HS-27A (cell line): ENCODE data around the gene HLX.

Experiments used
- DNase-seq: peaks from one replicate; pipeline ENCODE4 v3.0.0-alpha.2; 2012; ENCODE audit warnings: low read depth, missing footprints

HLX gene

DNA sequence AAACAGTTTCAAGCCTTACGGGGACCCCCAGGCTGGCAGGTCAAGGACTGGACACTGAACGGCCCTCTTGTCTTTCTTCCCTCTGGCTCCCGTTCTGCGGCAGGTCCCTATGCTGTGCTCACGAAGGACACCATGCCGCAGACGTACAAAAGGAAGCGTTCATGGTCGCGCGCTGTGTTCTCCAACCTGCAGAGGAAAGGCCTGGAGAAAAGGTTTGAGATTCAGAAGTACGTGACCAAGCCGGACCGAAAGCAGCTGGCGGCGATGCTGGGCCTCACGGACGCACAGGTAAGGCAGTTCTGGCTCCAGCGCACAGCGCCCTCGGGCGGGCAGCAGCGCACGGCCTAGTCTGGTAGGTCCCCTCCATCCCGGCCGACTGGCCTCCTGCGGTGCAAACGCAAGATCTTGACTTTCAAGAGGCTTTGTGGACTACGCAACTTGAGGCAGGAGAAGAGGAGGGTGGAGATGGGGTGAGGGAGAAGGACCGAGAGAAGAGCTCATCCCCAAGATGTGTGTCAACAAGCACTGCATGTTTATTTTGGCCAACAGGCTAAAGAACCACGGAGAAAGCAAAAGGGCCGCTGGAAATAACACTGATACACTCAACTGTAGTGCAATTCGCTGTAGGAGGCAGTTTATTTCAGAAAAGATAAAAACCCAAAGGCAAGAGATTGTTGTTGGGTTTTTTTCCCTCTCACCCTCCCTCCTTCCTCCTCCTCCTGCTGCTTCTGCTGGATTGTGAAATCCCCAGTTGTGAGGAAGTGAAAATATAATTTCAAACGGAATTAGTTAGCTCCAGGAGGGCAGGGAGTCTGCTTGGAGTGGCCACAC is 3.0 kb downstream of the HLX start:
- no peak for DNase-seq

DNA sequence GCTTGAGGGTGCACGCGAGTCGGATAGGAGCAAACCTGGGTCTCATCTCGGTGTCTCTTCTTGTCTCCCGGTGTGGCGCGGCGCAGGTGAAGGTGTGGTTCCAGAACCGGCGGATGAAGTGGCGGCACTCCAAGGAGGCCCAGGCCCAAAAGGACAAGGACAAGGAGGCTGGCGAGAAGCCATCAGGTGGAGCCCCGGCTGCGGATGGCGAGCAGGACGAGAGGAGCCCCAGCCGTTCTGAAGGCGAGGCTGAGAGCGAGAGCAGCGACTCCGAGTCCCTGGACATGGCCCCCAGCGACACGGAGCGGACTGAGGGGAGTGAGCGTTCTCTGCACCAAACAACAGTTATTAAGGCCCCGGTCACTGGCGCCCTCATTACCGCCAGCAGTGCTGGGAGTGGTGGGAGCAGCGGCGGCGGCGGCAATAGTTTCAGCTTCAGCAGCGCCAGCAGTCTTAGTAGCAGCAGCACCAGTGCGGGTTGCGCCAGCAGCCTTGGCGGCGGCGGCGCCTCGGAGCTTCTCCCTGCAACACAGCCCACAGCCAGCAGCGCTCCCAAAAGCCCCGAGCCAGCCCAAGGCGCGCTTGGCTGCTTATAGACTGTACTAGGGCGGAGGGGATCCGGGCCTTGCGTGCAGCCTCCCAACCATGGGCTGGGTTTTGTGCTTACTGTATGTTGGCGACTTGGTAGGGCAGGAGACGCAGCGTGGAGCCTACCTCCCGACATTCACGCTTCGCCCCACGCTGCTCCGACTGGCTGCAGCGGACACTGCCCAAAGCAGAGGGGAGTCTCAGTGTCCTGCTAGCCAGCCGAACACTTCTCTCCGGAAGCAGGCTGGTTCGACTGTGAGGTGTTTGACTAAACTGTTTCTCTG is 5.1 kb downstream of the HLX start:
- DNase-seq: no peak

DNA sequence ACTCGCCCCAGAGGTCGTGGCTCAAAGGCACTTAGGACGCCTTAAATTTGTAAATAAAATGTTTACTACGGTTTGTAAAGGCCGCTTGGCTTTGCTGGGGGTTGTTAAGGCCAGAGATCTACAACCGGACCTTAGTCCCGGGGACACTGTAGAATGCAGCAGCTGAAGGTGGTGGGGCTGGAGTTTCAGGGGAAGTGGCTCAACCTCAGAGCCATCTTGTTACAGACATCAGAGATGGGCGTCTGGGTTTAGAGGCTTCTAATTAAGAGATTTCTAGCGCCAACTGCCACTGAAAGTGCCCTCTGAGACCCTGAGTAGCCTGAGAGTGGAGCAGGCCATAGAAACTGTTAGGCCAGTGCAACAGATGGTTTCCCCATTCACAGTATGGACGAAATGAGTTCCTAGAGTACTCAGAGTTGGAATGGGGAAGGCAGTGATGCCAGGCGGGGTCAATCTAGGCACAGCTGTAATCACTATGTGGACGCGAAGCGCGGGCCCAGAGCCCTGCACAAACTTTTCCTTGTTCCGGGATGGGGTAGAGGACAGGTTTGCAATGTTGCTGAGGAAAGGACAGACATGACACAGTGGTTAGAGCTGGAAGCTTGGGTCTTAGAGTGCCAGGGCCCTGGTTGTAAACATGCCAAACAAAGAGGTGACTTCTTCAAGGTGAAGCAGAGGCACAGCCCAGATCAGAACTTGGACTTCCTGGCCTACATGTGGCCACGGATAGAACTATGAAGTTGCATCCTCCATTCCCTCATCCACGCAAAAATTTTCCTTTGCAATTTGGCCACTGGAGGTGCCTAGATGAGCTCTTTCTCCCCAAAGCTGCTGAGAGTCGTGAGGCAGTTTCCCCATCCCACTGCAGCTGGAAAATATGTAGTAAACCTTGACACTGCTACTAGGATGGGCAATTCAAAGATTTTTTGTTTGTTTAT is 6.0 kb downstream of the HLX start:
- DNase-seq: no peak

DNA sequence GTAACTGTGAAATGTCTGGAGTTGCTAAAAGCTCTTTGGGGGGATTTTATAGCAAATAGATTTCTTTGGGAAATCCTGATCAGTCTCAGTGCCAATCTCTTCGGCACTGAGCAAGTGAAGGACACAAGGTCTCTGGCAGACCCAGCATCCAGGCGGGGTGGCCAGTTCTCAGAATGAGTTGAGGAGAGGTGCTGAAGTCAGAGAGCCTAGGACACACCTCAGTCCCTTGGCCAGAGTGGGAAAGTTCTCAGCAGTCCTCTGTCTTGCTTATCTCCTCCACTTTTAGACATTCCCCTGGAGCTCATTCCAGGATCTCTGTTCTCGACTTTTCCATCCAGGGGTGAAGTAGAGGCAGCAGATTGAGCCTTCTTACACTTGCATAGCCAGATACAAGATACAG is 6.7 kb downstream of the HLX start:
- no peak for DNase-seq

DNA sequence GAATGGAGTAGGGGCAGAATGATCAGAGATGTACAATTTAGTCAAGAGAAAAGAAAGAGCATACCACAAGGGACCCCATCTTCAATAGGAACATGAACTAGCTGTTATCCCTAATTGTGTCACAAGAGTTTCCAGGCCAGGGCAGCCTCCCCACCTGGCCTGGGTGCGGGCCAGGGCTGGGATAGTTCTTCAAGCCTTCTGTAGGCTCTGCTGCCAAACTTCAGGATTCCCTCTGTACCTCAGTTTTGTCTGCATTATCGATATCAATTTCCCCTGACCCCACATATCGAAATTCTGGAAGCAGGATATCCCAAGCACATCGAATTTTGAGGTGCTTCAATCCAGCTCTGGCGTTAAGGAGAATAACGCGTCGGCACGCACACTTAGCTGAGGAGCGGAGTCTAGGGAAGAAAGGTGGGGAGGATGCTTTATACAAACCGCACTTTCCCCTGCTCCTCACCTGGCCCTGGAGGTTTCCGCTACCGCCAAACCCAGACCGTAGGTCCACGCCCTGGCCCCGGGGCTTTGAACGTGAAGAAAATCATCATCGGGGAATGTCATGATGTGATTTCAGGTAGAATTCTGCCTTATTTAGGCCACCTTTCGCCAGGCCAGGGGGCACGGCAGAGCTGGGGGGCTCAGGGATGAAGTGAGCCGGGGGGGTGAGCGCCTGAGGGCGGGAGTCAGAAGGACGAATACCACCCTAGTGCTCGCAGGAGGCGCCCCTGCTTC is 7.4 kb downstream of the HLX start:
- no peak for DNase-seq

DNA sequence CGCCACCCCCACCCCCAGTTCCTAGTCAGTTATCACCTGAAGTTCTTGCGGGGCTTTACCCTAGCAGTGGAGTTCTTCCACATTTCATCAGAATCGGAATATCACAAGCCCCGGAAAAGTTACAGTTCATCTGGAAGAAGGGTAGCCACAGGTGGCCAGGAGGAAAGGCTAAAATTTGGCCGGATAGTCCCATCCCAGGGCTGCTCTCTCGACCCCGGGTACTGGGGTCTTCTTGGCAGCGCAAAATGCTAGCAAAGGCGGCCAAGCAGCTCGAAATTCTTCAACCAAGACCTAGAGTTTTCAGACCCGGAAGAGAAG is 7.9 kb downstream of the HLX start:
- no peak for DNase-seq

DNA sequence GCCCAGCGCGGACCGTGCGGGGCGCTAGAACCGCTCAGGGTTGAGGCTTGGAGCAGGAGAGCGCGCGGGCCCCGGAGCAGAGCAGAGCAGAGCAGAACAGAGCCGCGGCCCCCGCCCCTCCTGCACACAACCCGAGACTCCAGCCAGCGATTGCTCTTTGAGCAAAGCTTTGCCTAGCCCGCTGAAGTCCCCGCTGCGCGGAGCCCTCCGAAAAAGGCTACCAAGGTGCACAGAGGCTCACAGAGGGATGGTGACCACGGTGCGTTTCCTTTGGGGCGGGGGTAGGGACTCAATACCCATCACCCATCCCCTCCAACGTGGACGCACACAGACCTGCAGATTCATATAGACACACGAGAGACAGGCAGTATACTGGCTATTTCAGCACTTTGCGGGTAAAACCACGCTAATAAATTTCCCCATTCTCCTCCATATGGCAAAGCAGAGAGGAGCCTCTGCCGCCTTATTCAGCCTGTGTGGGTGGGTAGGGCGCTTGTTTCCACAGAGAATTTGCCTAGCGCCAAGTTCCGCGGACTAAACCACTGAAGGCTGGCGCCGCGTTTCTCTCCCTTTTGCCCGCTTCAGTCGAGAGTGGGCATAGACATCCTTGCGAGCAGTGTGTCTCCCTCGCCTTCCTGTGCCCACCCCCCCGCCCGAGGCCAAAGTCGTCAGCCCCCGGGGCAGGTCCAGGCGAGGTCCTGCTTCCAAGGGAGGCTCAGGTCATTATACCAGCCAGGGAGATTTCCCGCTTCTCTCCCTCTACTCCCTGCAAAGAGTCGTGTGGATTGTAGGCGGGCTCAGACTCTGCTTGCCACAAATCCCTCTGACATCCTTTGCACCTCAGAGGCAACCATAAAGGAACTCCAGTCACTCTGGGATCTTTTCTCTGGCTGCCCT is 8.5 kb downstream of the HLX start:
- DNase-seq: no peak

DNA sequence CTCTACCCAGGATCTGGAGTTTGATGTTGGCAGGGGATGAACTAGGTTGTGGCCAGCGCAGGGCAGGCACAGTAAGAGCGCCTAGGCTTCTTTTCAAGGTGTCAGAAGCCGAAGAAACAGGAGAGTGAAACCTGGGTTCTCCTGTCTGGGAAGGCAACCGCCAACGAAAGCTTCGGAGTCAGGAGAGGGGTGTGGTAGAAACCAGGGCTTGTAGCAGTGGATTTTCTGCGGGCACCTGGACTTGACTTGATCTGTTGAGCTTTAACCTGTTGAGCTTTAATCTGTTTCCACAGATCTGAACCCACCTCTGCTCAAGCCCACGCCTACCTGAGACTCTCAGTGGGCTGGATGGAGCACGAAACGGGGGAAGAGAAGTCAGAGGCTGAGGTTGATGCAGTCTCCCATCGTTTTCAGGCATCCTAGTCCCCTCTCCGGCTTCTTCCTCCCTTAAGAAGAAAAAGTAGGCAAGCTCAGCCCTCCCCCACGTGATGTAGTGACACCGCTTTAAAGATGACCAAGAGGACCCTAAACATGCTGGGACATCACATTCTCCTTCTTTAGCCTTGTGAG is 9.3 kb downstream of the HLX start:
- no peak for DNase-seq

DNA sequence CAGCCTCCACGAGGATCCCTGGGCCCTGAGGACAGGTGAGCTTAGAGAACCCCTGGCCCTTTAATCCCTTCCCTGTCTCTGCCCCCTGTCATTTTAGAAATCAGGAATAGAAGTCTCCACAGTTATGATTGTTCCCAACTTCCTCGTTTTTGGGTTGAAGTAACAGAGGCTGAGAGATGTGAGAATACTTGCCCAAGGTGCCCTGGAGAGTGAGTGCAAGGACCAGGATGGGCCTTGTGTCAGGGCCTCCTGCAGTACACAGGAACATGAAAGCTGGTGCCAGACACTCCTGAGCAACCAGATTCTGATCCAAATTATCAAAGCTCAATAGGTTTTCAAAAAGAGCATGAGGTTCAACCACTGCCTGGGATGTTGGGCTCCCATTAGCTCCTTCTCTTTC is 10.1 kb downstream of the HLX start:
- DNase-seq: no peak

DNA sequence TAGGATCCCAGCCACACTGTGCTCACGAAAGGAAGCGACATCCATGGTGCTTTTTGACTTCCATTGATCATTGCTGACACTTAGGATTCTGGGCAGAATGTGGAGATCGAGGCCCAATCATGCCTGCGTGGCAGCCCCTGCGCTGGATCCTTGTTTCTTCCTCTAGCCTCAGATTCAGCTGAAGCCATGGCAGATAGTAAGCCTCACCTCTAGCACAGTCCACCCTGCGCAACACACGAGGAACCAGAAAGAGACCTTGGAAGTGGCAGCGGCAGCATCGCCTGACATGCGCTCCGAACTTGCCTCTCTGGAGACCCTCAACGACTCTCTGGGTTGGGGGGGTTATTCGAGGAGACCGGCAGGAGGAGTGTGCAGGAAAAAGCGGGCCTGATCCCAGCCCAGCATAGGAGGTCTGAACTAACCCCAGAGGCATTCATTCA is 10.6 kb downstream of the HLX start:
- DNase-seq: no peak

DNA sequence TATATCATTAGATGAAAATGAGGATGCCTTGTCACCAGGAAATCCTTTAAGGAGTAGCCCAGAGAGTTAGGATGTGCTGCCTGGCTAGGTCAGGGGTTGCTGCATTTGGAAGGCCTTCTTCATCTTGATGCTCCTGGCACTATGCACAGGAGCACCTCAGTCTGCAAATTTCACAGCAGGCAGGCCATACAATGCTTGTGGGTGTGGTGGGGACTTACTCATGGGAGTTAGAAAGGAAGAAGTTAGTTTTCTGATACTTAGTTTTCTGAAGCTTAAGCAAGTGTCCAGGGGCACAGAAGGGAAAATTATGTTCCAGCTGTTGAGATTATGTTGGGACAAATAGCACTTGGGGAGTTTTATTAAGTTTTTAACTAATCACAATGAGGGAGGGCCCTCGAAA is 11.4 kb downstream of the HLX start:
- no peak for DNase-seq

DNA sequence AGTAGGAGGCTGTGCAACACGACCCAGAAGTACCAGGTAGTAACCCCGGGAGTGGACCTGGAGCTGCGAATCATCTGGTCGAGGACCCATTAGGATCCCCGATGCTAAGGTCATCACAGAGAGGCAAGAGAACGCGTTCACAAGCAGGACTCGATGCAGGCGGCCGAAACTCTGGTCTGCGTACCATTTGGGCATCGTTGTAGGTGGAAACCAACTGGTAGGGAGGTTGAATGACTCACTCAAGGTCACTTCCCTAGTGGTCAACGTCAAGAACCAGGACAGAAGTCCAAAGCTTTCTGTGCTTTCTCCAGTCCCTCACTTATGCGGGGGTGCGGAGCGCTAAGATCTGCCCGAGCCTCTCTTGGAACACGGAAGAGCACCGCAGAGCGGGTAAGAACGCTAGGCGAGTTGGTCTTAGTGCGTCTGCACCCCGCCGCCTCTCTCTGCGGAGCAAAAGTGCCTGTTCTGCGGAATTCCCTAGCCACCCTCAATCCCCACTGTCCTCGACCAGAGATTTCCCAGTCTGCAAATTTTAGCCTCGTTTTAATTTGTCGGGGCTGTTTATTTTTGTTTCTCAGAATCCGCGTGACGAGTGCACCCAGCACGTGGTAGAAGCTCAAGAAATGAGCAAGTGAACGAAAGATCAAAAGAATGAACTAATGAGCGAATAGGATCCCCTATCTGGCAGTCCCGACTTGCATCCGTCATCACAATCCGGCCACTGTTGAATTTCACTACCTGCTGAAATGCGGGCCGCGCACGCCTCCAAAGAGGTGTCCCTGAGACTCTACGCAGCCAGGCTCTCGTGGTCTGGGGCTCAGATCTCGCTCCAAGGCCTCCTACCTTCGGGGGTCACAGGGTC is 12.2 kb downstream of the HLX start:
- no peak for DNase-seq

DNA sequence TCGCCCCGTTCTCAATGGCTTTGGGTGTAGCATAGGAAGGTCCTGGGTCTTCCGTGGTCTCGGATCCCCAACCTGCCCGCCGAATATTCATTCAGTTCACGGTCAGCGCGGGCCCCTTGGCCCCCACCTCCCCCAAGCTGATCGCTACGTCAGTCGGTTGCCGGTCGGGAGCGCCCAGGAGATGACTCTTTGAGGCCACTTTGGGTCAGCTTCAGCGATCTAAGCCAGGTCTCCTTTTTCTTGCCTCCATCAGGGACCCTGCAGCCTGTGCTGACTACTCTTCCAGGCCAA is 12.8 kb downstream of the HLX start:
- no peak for DNase-seq

DNA sequence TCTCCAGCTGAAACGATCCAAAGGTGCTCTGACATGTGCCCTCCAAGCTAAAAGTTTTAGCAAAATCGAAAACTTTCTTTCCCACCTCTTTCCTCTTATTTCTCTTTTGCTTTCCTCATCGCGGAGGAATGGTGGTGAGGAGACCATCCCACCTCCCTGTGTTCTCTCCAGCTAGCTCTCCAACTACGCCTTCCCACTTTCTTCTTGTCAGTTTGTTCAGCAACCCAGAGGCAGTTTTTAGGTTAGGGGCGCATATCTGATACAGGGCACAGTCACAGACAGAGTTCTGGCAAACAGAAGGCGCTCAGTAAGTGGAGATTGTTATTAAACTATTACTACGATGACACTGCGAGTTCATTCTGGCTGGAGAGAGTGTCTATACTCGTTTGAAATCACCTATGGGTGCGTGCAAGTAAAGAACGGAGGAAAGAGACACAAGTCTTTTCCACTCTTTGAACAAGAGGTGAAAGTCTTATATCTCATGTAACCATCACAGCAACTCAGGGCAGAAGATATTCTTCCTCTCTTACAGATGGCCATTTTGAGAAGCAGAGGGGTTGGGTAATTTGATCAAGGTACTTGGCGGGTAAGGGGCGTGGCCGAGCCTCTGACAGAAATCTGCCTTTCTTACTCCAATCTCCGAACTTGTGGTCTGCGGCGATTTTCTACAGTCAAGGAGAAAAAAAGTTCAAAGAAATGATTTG is 13.9 kb downstream of the HLX start:
- no peak for DNase-seq

DNA sequence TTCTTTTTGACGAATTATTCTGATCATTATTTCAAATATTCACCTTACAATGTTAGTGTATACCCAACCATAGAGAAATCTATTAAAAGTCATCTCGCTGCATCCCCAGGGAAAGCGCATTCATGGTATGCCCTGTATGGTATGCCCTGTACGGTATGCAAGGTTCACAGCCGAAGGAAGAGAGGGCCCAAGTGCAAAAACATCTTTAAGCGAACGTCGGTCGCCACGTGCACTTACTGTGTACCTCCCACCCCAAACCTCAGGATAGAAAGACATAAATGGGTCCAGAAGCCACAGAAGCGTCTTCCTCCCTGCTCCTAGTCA is 14.4 kb downstream of the HLX start:
- DNase-seq: no peak

DNA sequence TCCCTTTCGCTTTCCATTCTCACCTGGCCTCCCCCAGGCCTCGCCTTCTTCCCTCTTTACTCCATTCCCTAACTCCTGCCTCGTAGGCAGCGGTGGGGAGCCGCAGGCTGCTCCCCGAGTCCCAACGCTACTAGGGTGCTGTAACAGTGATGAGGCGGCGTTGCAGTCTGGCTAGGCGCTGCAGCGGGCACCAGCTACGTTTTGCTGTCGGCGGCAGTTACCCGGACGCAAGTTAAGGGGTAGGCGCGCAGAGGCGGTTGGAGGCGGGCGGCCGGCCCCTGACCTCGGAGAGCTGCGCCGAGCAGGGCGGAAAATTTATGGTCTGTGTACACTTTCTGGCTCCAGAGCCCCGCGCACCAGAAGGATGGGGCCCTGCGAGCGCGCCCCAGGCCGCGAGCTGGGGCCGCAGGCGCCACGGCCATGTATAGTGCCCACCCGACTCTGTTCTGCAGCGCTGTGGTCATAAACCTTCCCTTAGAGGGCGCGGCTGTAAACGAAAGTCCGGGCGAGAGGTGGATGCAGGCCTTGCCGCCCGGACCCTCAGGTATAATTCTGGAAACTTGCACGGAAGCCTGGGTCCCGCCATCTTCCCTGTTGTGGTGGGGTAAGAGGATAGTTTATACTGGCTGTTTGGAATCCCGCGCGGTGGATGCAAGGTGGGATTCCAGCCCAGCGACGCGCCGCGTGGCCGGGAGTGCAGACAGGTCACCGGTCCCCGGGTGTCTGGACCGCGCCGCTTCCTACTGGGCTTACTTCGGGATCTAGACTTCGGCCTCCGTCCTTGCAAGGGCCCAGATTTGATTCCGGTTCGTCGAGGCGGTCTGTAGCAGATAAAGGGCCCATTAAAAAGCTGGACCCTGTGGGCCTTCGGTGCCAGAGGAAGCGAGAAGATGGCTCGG is 15.0 kb downstream of the HLX start:
- DNase-seq: no peak

DNA sequence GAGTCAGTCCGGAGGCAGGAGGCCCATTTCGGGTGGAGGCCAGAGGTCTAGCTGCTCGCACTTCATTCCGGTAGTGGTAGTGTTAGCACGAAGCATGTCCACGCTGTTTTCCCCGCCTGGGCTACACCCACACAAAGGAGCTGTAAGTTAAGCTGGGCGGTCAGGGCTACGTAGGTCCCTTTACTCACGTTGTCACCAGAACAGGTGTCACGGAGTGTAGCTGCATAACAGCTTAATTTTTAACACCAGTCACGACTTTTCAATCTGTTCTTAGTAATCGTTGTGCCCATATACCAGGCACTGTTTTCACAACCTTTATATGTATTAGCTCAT is 15.6 kb downstream of the HLX start:
- no peak for DNase-seq

DNA sequence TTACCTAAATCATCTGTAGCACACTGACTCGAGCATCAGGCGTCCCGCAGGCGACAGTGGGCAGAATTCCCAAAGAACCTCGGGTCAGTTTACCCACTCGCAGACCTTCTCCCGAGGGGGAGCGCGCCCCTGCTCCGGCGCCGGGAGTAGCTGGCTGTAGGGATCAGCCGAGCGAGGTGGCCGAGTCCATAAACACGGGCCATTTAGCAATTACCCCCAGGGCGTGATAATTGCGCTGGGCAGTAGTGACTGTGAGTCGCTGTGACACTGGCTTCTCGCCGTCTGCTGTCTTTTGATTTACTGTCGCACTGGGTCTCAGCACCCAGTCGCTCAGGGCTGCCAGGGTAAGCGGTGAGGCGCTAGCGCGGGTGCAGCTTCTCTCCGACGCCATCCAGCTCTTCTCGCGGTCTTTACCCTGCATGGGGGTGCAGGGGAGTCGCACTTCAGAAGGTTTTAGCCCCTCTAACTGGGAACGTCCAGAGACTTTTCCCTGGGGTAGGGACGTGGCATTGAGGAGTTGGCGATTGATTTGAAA is 16.2 kb downstream of the HLX start:
- DNase-seq: no peak
